HG03103 (cell line): ENCODE measurements around the gene OR9A2.

Experiments used
- ATAC-seq: cut with Tn5 transposase; IDR thresholded peaks from one replicate; pipeline ENCODE4 v1.9.1; 2021; ENCODE audit warnings: low read depth; ENCODE audit not compliant: unreplicated experiment

Gene OR9A2

GRCh38 chr7:143023047-143023446 is 3.9 kb downstream of the OR9A2 start:
- no peak for ATAC-seq

DNA sequence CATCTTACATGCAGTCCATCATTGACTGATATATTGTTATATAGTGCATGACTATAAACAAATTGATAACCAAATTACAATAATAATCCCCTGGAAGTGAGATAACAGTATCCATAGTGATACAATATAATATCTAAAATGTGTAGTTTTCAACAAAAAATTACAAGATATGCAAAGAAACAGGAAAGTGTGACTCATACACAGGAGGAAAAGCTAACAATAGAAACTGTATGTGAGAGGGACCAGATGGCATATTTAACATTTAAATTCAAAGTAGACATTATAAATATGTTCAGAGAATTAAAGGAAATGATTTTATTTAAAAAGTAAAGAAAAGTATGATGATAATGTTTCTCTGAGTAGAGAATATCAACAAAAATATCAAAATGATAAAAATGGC is 8.0 kb downstream of the OR9A2 start:
- ATAC-seq = no peak

DNA sequence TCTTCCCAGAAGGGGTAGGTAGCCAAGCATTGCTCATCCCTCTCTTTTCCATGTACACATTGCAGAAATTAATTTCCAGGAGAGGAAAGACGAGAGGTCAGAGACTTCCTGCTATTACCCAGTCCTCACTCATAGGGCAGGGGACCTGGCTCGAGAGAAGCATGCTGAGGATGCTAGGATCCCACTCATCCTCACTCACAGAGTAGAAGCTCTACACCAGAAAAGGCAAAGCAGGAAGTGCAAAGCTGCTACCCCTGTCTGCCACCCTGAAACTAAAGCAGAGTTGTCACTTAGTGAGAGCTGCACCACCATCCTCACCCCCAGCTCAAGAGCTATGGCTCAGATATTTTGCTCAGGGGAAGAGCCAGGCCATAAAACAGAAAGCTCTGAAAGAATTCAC is 9.9 kb downstream of the OR9A2 start:
- ATAC-seq = no peak

DNA sequence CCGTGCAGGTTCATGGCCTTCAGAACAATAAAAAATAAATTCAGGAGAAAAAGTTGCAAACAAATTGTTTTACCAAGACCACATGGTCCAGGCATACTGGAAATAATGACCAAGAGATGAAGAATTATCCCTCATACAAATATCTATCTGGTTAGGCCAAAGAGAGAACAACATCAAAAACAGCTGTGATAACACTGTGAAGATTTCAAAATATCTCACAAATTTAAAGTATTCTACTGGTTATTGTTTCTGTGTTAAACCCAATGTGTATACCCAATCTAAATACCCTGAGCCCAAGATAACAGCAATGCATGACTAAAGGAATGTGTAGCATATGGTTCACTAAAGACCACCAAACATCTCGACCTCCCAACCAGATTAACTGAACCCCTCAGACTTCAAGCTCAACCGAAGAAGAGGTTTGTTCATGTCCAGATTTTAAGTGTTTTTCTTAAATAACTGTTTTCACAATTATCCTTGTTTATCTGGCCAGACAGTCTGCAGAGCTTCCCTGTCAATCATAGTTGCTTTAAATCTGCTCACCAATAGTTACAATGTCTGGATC is 10.9 kb downstream of the OR9A2 start:
- ATAC-seq = no peak

DNA sequence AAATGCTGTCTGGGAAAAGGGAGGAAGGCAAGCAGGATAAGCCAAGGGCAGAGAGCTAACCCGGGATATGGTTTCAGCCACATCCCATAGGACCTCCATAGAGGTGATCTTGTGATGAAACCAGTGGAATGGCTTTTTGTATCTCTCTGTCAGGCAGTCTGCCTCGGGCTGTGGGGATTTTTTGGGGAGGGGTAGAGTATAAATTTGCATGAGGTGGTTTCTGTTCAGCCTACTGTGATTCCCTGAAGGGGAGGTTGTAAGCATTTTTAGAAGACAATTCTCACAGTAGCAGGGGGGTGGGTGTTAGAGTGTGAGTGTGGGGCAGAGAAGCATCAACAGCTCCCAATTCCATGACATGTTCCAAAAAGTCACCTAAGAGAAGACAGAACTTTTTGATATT is 11.8 kb downstream of the OR9A2 start:
- ATAC-seq = peak; percentile 90

DNA sequence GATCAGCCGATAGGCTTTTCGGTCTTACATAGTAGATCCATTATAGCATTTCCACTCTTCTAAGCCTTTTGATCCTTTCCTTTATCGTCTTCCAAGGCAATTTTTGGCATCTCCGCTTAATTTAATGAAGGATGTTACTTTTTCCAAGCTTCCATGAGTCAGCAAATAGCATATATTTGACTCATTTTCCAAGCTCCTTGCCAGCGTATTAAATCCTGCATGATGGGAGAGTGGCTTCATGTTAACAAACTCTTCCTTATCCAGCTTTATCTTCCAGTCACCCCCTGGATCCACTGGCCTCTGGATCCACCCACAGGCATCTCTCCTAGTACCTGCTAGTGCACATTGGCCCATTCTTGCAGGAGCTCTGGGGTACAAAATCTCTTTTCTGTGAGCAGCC is 13.0 kb downstream of the OR9A2 start:
- ATAC-seq = no peak

DNA sequence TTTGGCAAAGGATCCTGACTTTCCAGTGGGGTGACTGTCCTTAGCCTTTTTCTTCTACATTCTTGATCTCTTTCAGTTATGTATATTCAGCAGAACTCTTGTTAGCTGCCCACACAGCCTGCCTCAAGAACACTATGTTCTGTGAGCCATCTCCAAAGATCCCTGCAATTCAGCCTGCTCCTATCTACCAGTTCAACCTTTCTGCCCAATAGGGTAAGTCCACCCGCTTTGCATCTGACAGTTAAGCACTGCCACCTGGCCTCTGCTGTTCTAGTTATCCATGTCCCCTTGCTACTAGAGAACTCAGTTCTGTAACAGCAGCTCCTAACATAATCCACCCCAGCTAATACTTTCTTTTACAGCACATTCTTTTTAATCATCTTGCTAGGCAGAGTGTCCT is 13.5 kb downstream of the OR9A2 start:
- no peak for ATAC-seq

DNA sequence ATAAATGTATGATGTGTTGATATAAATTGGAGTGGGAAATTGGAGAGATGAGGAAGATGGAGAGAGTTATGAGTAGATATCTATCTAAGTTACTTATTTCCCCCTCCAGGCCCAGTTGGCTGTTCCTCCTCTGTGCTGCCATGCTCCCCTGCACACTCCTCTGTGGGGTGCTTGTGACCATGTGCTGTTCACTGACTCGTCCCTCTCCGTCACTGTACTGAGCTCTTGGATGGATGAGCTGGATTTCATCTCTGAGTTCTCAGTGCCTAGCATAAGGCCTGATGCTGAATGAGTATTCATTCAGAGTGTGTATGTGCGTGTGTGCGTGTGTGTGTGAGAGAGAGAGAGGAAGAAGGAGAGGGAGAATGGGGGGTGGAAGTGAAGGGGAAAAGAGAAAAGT is 14.5 kb downstream of the OR9A2 start:
- no peak for ATAC-seq

DNA sequence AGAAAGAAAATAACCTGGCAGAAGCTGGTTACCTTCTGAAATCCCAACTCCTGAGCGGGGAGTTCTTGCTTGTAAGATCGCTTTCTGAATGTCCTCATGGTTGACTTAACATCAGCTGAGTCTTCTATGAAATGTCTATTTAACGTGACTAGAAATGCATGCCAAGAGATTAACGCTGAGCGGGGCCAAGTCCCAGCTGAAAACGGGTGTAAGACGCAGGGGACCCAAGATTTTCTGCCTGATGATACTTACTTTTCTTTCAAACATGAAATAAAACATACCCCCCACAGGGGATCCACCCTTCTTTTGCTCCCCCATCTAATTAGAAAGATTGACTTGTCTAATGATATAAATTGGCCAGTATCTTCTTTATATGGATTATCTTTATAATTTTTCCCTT is 14.9 kb downstream of the OR9A2 start:
- no peak for ATAC-seq

DNA sequence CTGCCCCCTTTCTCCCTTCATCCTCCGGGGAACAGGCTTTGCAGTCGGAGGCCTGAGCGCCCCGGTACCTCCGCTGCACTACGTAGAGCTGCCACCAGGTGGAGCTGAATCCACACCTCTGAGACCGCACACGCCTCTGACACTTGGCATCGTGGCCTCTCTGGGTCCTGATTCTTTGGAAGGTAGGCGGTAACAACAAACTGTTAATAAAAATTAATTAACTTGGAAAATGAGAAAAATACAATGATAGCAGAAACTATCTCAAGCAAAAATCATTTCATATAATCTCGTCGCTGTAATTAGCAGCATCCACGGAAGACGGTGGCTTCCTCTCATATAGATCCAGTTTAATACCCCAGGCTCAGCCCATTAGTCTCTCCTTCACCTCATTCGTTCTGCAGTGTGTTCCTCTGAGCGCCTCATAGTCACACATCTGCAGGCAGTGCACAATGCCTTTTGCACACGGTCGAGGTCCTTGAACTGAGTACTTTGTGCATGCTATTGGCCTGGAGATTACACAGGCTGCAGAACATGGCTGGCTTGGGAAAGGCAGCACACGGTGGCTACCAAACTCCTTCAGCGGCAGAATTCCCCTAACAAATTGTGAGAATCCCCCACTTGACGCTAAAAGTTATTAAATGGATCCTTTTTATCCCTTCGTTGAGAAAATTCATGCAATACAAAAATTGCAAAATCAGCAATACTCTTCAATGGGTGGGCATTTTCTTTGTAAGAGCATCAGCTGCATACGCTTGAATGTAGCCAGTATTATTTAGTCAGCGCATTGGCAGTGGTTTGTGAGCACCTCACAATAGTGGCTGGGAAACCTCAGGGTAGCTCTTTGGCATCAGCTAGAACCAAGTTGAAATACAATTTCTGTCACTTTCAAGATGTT is 18.7 kb downstream of the OR9A2 start:
- peak; percentile 89 for ATAC-seq

GRCh38 chr7:143005632-143006260 is 21.2 kb downstream of the OR9A2 start:
- no peak for ATAC-seq

DNA sequence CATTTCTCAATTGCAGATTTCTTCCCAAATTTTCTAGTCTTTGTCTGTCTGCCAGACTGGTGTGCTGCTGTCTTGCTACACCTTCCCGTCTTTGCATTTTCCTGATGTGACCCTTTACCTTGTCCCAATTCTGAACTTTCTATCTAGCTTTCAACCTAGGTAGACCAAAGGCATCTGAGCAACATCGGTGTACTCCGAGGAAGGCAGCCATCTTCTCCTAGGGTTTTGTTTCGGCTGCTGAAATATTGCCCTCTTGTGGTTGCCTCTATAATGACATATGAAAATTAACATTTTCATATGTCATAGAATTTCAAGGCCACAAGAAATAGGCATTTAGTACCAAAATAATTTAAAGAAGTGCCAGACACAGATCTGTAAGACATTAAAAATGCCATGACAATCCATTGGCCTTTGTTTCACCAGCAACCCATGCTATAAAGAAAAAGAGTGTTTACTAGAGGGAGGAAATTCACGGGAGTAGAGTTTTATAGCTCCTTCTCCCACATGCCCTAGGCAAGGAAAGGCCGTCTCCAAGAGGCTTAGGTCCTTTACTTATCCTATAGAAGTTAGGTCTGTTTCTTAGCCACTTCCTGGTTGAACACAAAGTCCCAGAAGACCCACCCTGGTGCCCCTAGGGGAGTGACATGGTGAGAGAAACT is 23.4 kb downstream of the OR9A2 start:
- ATAC-seq = peak; percentile 65

- no peak for ATAC-seq
These were observed 24.0 kb downstream of the OR9A2 start for GRCh38 chr7:143002898-143003297.

DNA sequence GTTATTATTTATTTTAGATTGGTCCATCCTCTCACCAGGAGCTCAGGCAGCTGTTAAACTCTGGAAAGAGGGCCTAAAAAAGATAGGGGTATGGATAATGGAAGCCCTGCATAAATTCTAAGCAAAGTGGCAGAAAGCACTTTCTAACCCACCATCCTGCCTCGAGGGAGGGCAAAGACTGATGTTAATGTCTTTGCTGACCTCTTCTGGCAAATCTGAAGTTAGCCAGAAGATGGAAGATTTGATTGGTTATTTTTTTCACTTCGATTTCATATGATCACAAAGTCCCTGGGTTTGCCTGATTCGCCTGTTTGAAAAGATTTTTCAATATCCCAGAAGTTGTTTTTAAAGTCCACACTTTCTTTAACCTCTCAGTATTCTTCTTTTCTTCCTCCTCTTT is 24.8 kb downstream of the OR9A2 start:
- ATAC-seq = no peak

DNA sequence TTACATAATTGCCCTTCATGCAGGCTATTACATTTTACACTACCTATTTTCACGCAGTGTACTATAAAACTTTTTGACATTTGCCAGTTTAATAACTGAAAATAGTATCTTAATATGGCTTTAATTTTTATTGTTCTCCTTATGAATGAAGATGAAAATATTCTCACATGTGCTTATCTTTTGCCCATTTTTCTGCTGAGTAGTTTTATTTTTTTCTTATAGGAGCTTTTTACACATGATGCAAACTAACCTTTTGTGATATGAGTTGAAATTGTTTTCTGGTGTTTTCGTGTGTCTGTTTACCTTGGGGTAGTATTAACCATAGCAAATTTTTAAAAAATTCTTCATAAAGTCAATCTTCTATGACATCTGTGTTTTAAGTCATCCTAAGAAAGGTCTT is 26.3 kb downstream of the OR9A2 start:
- no peak for ATAC-seq

GRCh38 chr7:142999793-143000192 is 27.1 kb downstream of the OR9A2 start:
- no peak for ATAC-seq

- no peak for ATAC-seq
These were observed 28.0 kb downstream of the OR9A2 start for GRCh38 chr7:142998966-142999365.

DNA sequence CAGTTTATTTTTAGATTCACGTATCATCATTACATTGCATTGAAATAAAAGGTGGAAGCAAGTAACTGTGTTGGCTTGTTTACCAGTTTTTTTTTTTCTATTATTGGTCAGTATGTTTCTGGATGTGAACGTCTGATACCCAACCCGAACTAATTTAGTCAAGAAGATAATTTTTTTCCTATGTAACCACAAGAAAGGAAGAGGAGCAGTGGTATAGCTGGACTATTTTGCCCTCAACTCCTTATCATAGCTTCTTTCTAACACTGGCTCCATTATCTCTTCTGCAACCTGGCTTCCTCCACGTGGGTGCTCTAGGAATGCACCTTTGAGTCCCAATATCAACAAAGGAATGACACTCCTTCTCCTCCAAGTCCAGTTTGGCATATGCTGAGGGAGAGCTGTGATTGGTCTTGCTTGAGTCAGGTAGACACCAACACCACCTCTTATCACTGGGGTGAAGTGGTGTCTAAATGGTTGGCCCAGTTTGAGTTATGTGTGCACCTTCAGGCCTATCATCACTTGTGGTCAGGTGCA is 29.4 kb downstream of the OR9A2 start:
- no peak for ATAC-seq

- ATAC-seq = no peak
These were observed 34.5 kb downstream of the OR9A2 start for GRCh38 chr7:142992427-142992826.

DNA sequence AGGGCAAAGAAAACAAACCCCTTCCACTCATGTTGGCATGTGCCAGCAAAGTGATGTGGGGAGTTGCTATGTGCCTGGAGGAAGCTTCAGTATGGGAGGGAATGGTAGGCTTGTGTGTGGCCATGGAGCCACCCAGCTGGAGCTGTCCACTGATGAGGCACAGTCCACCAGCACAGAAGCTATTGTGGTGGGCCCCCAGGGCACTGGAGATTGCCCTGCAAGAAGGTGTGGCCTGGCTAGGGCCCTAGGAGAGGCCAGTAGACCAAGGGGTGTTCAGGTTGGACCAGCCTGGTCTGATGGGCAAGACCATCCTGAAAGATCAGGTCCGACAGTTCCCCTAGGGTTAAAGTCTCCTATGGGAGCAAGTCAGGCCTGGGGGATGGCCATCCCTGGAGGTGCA is 42.6 kb downstream of the OR9A2 start:
- no peak for ATAC-seq

- no peak for ATAC-seq
These were observed 43.1 kb downstream of the OR9A2 start for GRCh38 chr7:142983825-142984224.
